ENCODE data around the gene SMCO1.

SMCO1 gene, protein sequence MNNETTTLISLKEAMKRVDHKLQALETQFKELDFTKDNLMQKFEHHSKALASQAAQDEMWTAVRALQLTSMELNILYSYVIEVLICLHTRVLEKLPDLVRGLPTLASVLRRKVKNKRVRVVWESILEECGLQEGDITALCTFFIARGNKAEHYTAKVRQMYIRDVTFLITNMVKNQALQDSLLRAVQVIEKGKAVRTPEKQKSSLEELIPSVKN

DNA sequence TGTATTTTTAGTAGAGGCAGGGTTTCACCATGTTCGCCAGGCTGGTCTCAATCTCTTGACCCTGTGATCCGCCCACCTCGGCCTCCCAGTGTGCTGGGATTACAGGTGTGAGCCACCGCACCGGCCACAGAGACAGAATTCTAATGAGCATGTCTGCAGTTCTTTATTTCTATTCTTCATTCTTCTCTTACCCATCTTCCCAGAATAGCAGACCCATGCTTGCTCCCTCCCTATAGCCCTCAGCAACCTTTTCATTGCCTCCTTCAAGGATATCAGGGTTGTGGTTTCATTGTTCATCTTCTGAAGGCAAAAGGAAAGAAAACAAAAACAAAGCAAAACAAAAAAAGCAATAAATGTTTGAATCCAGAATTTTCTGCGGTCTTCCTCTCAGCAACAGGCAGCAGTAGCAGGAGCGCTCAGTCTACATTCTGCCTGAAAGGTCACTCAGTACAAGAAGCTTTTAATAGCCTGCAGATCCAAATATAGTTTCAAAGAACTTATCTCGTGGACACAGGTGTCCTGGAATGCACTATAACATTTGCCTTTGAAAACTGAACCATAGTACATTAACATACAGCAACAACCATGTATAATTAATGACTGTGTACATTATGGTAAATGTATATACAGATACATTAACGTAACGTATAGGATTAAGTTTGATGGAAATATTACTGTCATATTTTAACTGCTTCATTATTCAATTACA, at the start of gene SMCO1:
TSS of gene SMCO1 (minus strand) at position 434 of the 709 bp plus-strand sequence. CDS start at position 297, 137 bp downstream.
- Histone ChIP-seq H3K4me3 (ENCODE audit: low read length) (no peak within 1 kb of the TSS), H3K9me3 (ENCODE audit: control insufficient read depth, insufficient read depth, low read length) (peaks cover 22% of the 10 kb centered on the region), H3F3A (ENCODE audit: control insufficient read depth, insufficient read depth) (no peaks in the 10 kb centered on the region), H3K79me2 (ENCODE audit: control insufficient read depth, low read length) (no peaks in the 10 kb centered on the region), H3K4me2 (ENCODE audit: low read length) (no peak within 1 kb of the TSS), H4K20me1 (ENCODE audit: control insufficient read depth, insufficient read depth, low read depth, low read length) (no peaks in the 10 kb centered on the region), H3K36me3 (ENCODE audit: control insufficient read depth, low read length) (no peaks in the 10 kb centered on the region), H3K27me3 (ENCODE audit: control insufficient read depth, low read length) (no peaks in the 10 kb centered on the region), H3K9me2 (replicated peaks; ENCODE audit: control insufficient read depth, low read length) (no peaks in the 10 kb centered on the region), H3K4me1 (ENCODE audit: control insufficient read depth, low read length) (peaks cover 8% of the 10 kb centered on the region), H3K27ac (ENCODE audit: low read depth, low read length) (no peak within 1 kb of the TSS)
- no peak for TF ChIP-seq CTCF (IDR thresholded peaks at IDR 0.05; ENCODE audit: low read depth, low read length, poor library complexity, severe bottlenecking)
- TF ChIP-seq EZH2phosphoT487 (IDR thresholded peaks at IDR 0.05; ENCODE audit: borderline replicate concordance, low read length) = no peak

DNA sequence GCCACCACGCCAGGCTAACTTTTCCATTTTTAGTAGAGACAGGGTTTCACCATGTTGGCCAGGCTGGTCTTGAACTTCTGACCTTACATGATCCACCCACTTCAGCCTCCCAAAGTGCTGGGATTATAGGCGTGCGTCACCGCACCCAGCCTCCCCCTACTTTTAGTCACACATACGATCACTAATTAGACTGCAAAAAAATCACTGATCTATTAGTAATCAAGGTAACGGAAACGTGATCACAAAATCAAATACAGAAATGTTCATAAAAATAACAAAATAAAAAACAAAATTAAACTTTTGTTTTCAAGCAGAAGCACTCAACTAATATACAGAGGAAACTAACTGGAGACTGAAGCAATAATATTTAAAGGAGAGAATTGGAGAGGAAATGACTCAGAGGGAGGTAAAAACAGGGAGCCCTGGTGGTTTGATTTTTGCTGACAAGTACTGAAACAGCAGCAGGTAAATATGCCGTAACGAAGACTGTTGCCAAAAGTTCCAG, 48.6 kb upstream of the SMCO1 start:
- Histone ChIP-seq H3K36me3 (ENCODE audit: control insufficient read depth, low read length) (peaks cover 21% of the 10 kb centered on the region), H3K4me3 (ENCODE audit: low read length) (no peak overlapping the region), H3K4me2 (ENCODE audit: low read length) (no peak overlapping the region)

GRCh38 chr3:196559826-196560225, 44.7 kb upstream of the SMCO1 start:
- Histone ChIP-seq H3K4me3 (ENCODE audit: low read length) (no peak overlapping the region), H3K9me3 (ENCODE audit: control insufficient read depth, insufficient read depth, low read length) (no peaks in the 10 kb centered on the region), H3K79me2 (ENCODE audit: control insufficient read depth, low read length) (peaks cover 7% of the 10 kb centered on the region; the same call in 1 of the 2 replicates), H3F3A (ENCODE audit: control insufficient read depth, insufficient read depth) (peaks cover 8% of the 10 kb centered on the region; the same call in 1 of the 2 replicates), H3K4me2 (ENCODE audit: low read length) (no peak overlapping the region), H3K27me3 (ENCODE audit: control insufficient read depth, low read length) (no peaks in the 10 kb centered on the region), H4K20me1 (ENCODE audit: control insufficient read depth, insufficient read depth, low read depth, low read length) (no peaks in the 10 kb centered on the region), H3K27ac (ENCODE audit: low read depth, low read length) (no peak overlapping the region), H3K36me3 (ENCODE audit: control insufficient read depth, low read length) (peaks cover 14% of the 10 kb centered on the region; the same call in 1 of the 2 replicates), H3K4me1 (ENCODE audit: control insufficient read depth, low read length) (no peaks in the 10 kb centered on the region), H3K9me2 (replicated peaks; ENCODE audit: control insufficient read depth, low read length) (no peaks in the 10 kb centered on the region)
- no peak for TF ChIP-seq EZH2phosphoT487 (IDR thresholded peaks at IDR 0.05; ENCODE audit: borderline replicate concordance, low read length)
- TF ChIP-seq CTCF (IDR thresholded peaks at IDR 0.05; ENCODE audit: low read depth, low read length, poor library complexity, severe bottlenecking) = no peak

More for the DNA sequence above, 48.6 kb upstream of the SMCO1 start:
- peaks cover 25% of the 10 kb centered on the region for H3K79me2 ChIP-seq (ENCODE audit: control insufficient read depth, low read length)
- H3K27me3 ChIP-seq (ENCODE audit: control insufficient read depth, low read length) = no peaks in the 10 kb centered on the region
- H3K27ac ChIP-seq (ENCODE audit: low read depth, low read length) = no peak overlapping the region
- TF ChIP-seq EZH2phosphoT487 (IDR thresholded peaks at IDR 0.05; ENCODE audit: borderline replicate concordance, low read length) = no peak
- no peak for TF ChIP-seq CTCF (IDR thresholded peaks at IDR 0.05; ENCODE audit: low read depth, low read length, poor library complexity, severe bottlenecking)
- H3F3A ChIP-seq (ENCODE audit: control insufficient read depth, insufficient read depth) = no peaks in the 10 kb centered on the region
- no peaks in the 10 kb centered on the region for H3K9me3 ChIP-seq (ENCODE audit: control insufficient read depth, insufficient read depth, low read length)
- H4K20me1 ChIP-seq (ENCODE audit: control insufficient read depth, insufficient read depth, low read depth, low read length) = no peaks in the 10 kb centered on the region
- no peaks in the 10 kb centered on the region for H3K9me2 ChIP-seq (replicated peaks; ENCODE audit: control insufficient read depth, low read length)
- H3K4me1 ChIP-seq (ENCODE audit: control insufficient read depth, low read length) = peaks cover 7% of the 10 kb centered on the region
